Astrocyte (in vitro differentiated cells and primary cell): ENCODE results near the gene DNAI4. TPM values are rescaled to one million over a fixed set of nuclear protein-coding genes. Genes with fewer than 3 reads are reported as not detected.
A peak's percentile ranks its signal among the peaks of the same experiment; 100 is the strongest.

Experiments used
- DNase-seq: peaks from one replicate; pipeline ENCODE4 v3.0.0-alpha.2; 2010; ENCODE audit warnings: low read depth
- FAIRE-seq: peaks from 2 replicates; lab custom pipeline; 2011; peaks lifted over from hg19 to GRCh38; lab: Jason Lieb, UNC
- H2AFZ ChIP-seq: 2 replicates; pipeline ENCODE4 v1.6.0; 2012; ENCODE audit warnings: low read depth, low read length, inconsistent platforms
- H3K27ac ChIP-seq: 2 replicates; pipeline ENCODE4 v1.5.1; 2011; ENCODE audit warnings: low read depth, low read length, inconsistent platforms
- H3K27me3 ChIP-seq: 2 replicates; pipeline ENCODE4 v1.6.0; 2011; ENCODE audit warnings: low read length, inconsistent platforms; ENCODE audit not compliant: insufficient read depth
- H3K36me3 ChIP-seq: 2 replicates; pipeline ENCODE4 v1.5.1; 2011; ENCODE audit warnings: low read length, inconsistent platforms; ENCODE audit not compliant: insufficient read depth
- H3K4me1 ChIP-seq: 2 replicates; pipeline ENCODE4 v1.5.1; 2011; ENCODE audit warnings: low read length, inconsistent platforms; ENCODE audit not compliant: insufficient read depth
- H3K4me2 ChIP-seq: 2 replicates; pipeline ENCODE4 v1.6.0; 2012; ENCODE audit warnings: low read length, inconsistent platforms
- H3K4me3 ChIP-seq: 2 replicates; pipeline ENCODE4 v1.5.1; 2011; ENCODE audit warnings: low read depth, mild to moderate bottlenecking, low read length, inconsistent platforms; ENCODE audit not compliant: insufficient read depth
- H3K79me2 ChIP-seq: 2 replicates; pipeline ENCODE4 v1.6.0; 2012; ENCODE audit warnings: mild to moderate bottlenecking, low read length, inconsistent platforms; ENCODE audit not compliant: insufficient read depth
- H3K9ac ChIP-seq: 2 replicates; pipeline ENCODE4 v1.6.0; 2012; ENCODE audit warnings: mild to moderate bottlenecking, low read length, inconsistent platforms
- H3K9me3 ChIP-seq: 2 replicates; pipeline ENCODE4 v1.5.1; 2012; ENCODE audit warnings: low read depth, mild to moderate bottlenecking, low read length, inconsistent platforms; ENCODE audit not compliant: insufficient read depth
- H4K20me1 ChIP-seq: 2 replicates; pipeline ENCODE4 v1.6.0; 2012; ENCODE audit warnings: low read length, inconsistent platforms; ENCODE audit not compliant: insufficient read depth
- H3K27ac Mint-ChIP-seq: one replicate; pipeline ENCODE4 v1.8.0; 2021; ENCODE audit warnings: mild to moderate bottlenecking, mixed read lengths; ENCODE audit not compliant: unreplicated experiment
- H3K27me3 Mint-ChIP-seq: one replicate; pipeline ENCODE4 v1.8.0; 2021; ENCODE audit warnings: low read depth, mixed read lengths; ENCODE audit not compliant: unreplicated experiment
- H3K36me3 Mint-ChIP-seq: one replicate; pipeline ENCODE4 v1.8.0; 2021; ENCODE audit warnings: low read depth, mixed read lengths; ENCODE audit not compliant: unreplicated experiment
- H3K4me1 Mint-ChIP-seq: one replicate; pipeline ENCODE4 v1.8.0; 2021; ENCODE audit warnings: low read depth, mixed read lengths; ENCODE audit not compliant: unreplicated experiment
- H3K4me3 Mint-ChIP-seq: one replicate; pipeline ENCODE4 v1.8.0; 2021; ENCODE audit warnings: mild to moderate bottlenecking, moderate library complexity, mixed read lengths; ENCODE audit not compliant: unreplicated experiment
- H3K9me3 Mint-ChIP-seq: one replicate; pipeline ENCODE4 v1.8.0; 2021; ENCODE audit warnings: mild to moderate bottlenecking, mixed read lengths; ENCODE audit not compliant: unreplicated experiment
- CTCF ChIP-seq: IDR thresholded peaks from 2 replicates; pipeline ENCODE4 v1.5.1; 2011; ENCODE audit warnings: low read depth, mild to moderate bottlenecking, inconsistent platforms, low read length, moderate library complexity; ENCODE audit not compliant: insufficient read depth
- EZH2 ChIP-seq: IDR thresholded peaks from 2 replicates; pipeline ENCODE4 v1.6.1; 2012; ENCODE audit warnings: mild to moderate bottlenecking, low read length, inconsistent platforms; ENCODE audit not compliant: insufficient read depth
- total RNA-seq: library from RNA; stranded (reverse); gene quantifications from 2 replicates; pipeline ENCODE4 v1.2.1, GENCODE V29; 2021

The DNAI4 gene
- total RNA-seq, 1 donor from 2014 or later, result 7.7 TPM

- H2AFZ ChIP-seq, result no peak overlapping the region
- peak overlapping the region; percentile 7 for H3K27ac ChIP-seq
- H3K4me1 Mint-ChIP-seq, result peaks cover 37% of the 10 kb centered on the region
- no peak overlapping the region for H3K4me3 Mint-ChIP-seq
- H3K4me2 ChIP-seq, result no peak overlapping the region
- no peaks in the 10 kb centered on the region for H3K27me3 Mint-ChIP-seq
- peaks cover 5% of the 10 kb centered on the region for H3K36me3 Mint-ChIP-seq
- peaks cover 2% of the 10 kb centered on the region for H3K36me3 ChIP-seq
- TF ChIP-seq EZH2 (no peak), CTCF (no peak)
- no peak overlapping the region for H3K4me3 ChIP-seq
- H3K27ac Mint-ChIP-seq, result peak overlapping the region; percentile 7
- no peaks in the 10 kb centered on the region for H3K9me3 Mint-ChIP-seq
- H3K27me3 ChIP-seq, result no peaks in the 10 kb centered on the region
- DNase-seq (no peak), FAIRE-seq (no peak)
- no peaks in the 10 kb centered on the region for H3K9me3 ChIP-seq
- no peak overlapping the region for H3K9ac ChIP-seq
- peaks cover 36% of the 10 kb centered on the region for H4K20me1 ChIP-seq
- peaks cover 18% of the 10 kb centered on the region for H3K4me1 ChIP-seq
- peaks cover 99% of the 10 kb centered on the region for H3K79me2 ChIP-seq
Measured at GRCh38 chr1:66937529-66938234, 13.0 kb upstream of the DNAI4 start.

GRCh38 chr1:66933887-66934700 is 9.4 kb upstream of the DNAI4 start:
- Mint-ChIP-seq H3K27ac (peak overlapping the region; percentile 11), H3K27me3 (no peaks in the 10 kb centered on the region), H3K4me3 (peak overlapping the region; percentile 36), H3K36me3 (no peaks in the 10 kb centered on the region), H3K4me1 (peaks cover 33% of the 10 kb centered on the region), H3K9me3 (no peaks in the 10 kb centered on the region)
- peak overlapping the region; percentile 7 for H3K9ac ChIP-seq
- H3K9me3 ChIP-seq, result no peaks in the 10 kb centered on the region
- no peak overlapping the region for H3K4me3 ChIP-seq
- H2AFZ ChIP-seq, result no peak overlapping the region
- FAIRE-seq, result no peak
- TF ChIP-seq EZH2 (no peak), CTCF (no peak)
- H3K36me3 ChIP-seq, result no peaks in the 10 kb centered on the region
- H3K79me2 ChIP-seq, result peaks cover 88% of the 10 kb centered on the region
- peak overlapping the region; percentile 15 for H3K4me2 ChIP-seq
- H3K27me3 ChIP-seq, result no peaks in the 10 kb centered on the region
- peaks cover 41% of the 10 kb centered on the region for H4K20me1 ChIP-seq
- H3K4me1 ChIP-seq, result peaks cover 28% of the 10 kb centered on the region
- DNase-seq, result no peak
- no peak overlapping the region for H3K27ac ChIP-seq
